ENCODE data around the gene SLC4A3. TPM values are rescaled to one million over a fixed set of nuclear protein-coding genes. Genes with fewer than 3 reads are reported as not detected.

SLC4A3 gene
- total RNA-seq, 2 donors from 2014 or later = not detected

- Mint-ChIP-seq H3K4me1 (ENCODE audit: low read depth) (no peaks in the 10 kb centered on the region), H3K4me3 (no peak overlapping the region), H3K27ac (no peak overlapping the region), H3K36me3 (ENCODE audit: insufficient read depth in 2 of 2) (no peaks in the 10 kb centered on the region), H3K27me3 (ENCODE audit: low read depth) (no peaks in the 10 kb centered on the region), H3K9me3 (no peaks in the 10 kb centered on the region)
- DNase-seq = no peak
- ATAC-seq (replicated peaks in 1 of 2) = no peak
These were observed 8.2 kb upstream of the SLC4A3 start for GRCh38 chr2:219619235-219619634.

GRCh38 chr2:219620546-219620945, 6.9 kb upstream of the SLC4A3 start:
- Mint-ChIP-seq H3K27me3 (ENCODE audit: low read depth) (peaks cover 6% of the 10 kb centered on the region), H3K9me3 (no peaks in the 10 kb centered on the region), H3K27ac (no peak overlapping the region), H3K36me3 (ENCODE audit: insufficient read depth in 2 of 2) (no peaks in the 10 kb centered on the region), H3K4me1 (ENCODE audit: low read depth) (no peaks in the 10 kb centered on the region), H3K4me3 (no peak overlapping the region)
- no peak for ATAC-seq (replicated peaks in 1 of 2)
- no peak for DNase-seq

GRCh38 chr2:219621935-219622334, 5.5 kb upstream of the SLC4A3 start:
- Mint-ChIP-seq H3K9me3 (no peaks in the 10 kb centered on the region), H3K27me3 (ENCODE audit: low read depth) (peaks cover 16% of the 10 kb centered on the region), H3K27ac (no peak overlapping the region), H3K4me1 (ENCODE audit: low read depth) (peaks cover 3% of the 10 kb centered on the region), H3K36me3 (ENCODE audit: insufficient read depth in 2 of 2) (no peaks in the 10 kb centered on the region), H3K4me3 (no peak overlapping the region)
- DNase-seq = no peak
- ATAC-seq (replicated peaks in 1 of 2) = no peak

GRCh38 chr2:219622472-219622871, 5.0 kb upstream of the SLC4A3 start:
- Mint-ChIP-seq H3K27ac (no peak overlapping the region), H3K27me3 (ENCODE audit: low read depth) (peaks cover 20% of the 10 kb centered on the region), H3K4me3 (no peak overlapping the region), H3K4me1 (ENCODE audit: low read depth) (peaks cover 4% of the 10 kb centered on the region), H3K9me3 (no peaks in the 10 kb centered on the region), H3K36me3 (ENCODE audit: insufficient read depth in 2 of 2) (no peaks in the 10 kb centered on the region)
- DNase-seq (no peak), ATAC-seq (replicated peaks in 1 of 2) (no peak)

- no peaks in the 10 kb centered on the region for H3K9me3 Mint-ChIP-seq
- H3K4me3 Mint-ChIP-seq = no peak overlapping the region
- H3K27me3 Mint-ChIP-seq (ENCODE audit: low read depth) = peaks cover 20% of the 10 kb centered on the region
- DNase-seq (no peak), ATAC-seq (replicated peaks in 1 of 2) (no peak)
- H3K27ac Mint-ChIP-seq = no peak overlapping the region
- no peaks in the 10 kb centered on the region for H3K36me3 Mint-ChIP-seq (ENCODE audit: insufficient read depth in 2 of 2)
- H3K4me1 Mint-ChIP-seq (ENCODE audit: low read depth) = peaks cover 4% of the 10 kb centered on the region
These were observed 2.9 kb upstream of the SLC4A3 start for GRCh38 chr2:219624565-219624964.

GRCh38 chr2:219625179-219625578, 2.3 kb upstream of the SLC4A3 start:
- H3K27me3 Mint-ChIP-seq (ENCODE audit: low read depth) = peaks cover 20% of the 10 kb centered on the region
- no peaks in the 10 kb centered on the region for H3K9me3 Mint-ChIP-seq
- no peak for DNase-seq
- peaks cover 4% of the 10 kb centered on the region for H3K4me1 Mint-ChIP-seq (ENCODE audit: low read depth)
- no peak overlapping the region for H3K4me3 Mint-ChIP-seq
- H3K27ac Mint-ChIP-seq = no peak overlapping the region
- no peak for ATAC-seq (replicated peaks in 1 of 2)
- no peaks in the 10 kb centered on the region for H3K36me3 Mint-ChIP-seq (ENCODE audit: insufficient read depth in 2 of 2)

- peaks cover 20% of the 10 kb centered on the region for H3K27me3 Mint-ChIP-seq (ENCODE audit: low read depth)
- DNase-seq = no peak
- no peak for ATAC-seq (replicated peaks in 1 of 2)
- H3K4me3 Mint-ChIP-seq = peak overlapping the region; percentile 74 to 83
- peaks cover 4% of the 10 kb centered on the region for H3K4me1 Mint-ChIP-seq (ENCODE audit: low read depth)
- H3K27ac Mint-ChIP-seq = no peak overlapping the region
- H3K9me3 Mint-ChIP-seq = no peaks in the 10 kb centered on the region
- H3K36me3 Mint-ChIP-seq (ENCODE audit: insufficient read depth in 2 of 2) = no peaks in the 10 kb centered on the region
These were observed 890 bp upstream of the SLC4A3 start for GRCh38 chr2:219626540-219626939.

GRCh38 chr2:219628235-219628985, 980 bp downstream of the SLC4A3 start:
- ATAC-seq (replicated peaks in 1 of 2) (no peak), DNase-seq (no peak)
- peaks cover 4% of the 10 kb centered on the region for H3K4me1 Mint-ChIP-seq (ENCODE audit: low read depth)
- peak overlapping the region in 1 of 2 donors; percentile 49 for H3K4me3 Mint-ChIP-seq
- H3K9me3 Mint-ChIP-seq = no peaks in the 10 kb centered on the region
- H3K27me3 Mint-ChIP-seq (ENCODE audit: low read depth) = peaks cover 20% of the 10 kb centered on the region
- no peaks in the 10 kb centered on the region for H3K36me3 Mint-ChIP-seq (ENCODE audit: insufficient read depth in 2 of 2)
- H3K27ac Mint-ChIP-seq = no peak overlapping the region

- H3K36me3 Mint-ChIP-seq (ENCODE audit: insufficient read depth in 2 of 2) = no peaks in the 10 kb centered on the region
- ATAC-seq (replicated peaks in 1 of 2) (no peak), DNase-seq (no peak)
- H3K27me3 Mint-ChIP-seq (ENCODE audit: low read depth) = peaks cover 20% of the 10 kb centered on the region
- H3K27ac Mint-ChIP-seq = no peak overlapping the region
- H3K4me3 Mint-ChIP-seq = peak overlapping the region in 1 of 2 donors; percentile 49
- no peaks in the 10 kb centered on the region for H3K9me3 Mint-ChIP-seq
- H3K4me1 Mint-ChIP-seq (ENCODE audit: low read depth) = peaks cover 4% of the 10 kb centered on the region
These were observed 1.8 kb downstream of the SLC4A3 start for GRCh38 chr2:219628986-219629901.

- no peak for DNase-seq
- Mint-ChIP-seq H3K4me3 (no peak overlapping the region), H3K27ac (no peak overlapping the region), H3K9me3 (no peaks in the 10 kb centered on the region), H3K36me3 (ENCODE audit: insufficient read depth in 2 of 2) (no peaks in the 10 kb centered on the region), H3K27me3 (ENCODE audit: low read depth) (peaks cover 14% of the 10 kb centered on the region), H3K4me1 (ENCODE audit: low read depth) (peaks cover 4% of the 10 kb centered on the region)
- ATAC-seq (replicated peaks in 1 of 2) = no peak
These were observed 2.7 kb downstream of the SLC4A3 start for GRCh38 chr2:219629976-219630695.

GRCh38 chr2:219630770-219631405, 3.5 kb downstream of the SLC4A3 start:
- DNase-seq (no peak), ATAC-seq (replicated peaks in 1 of 2) (no peak)
- H3K27ac Mint-ChIP-seq = no peak overlapping the region
- H3K4me1 Mint-ChIP-seq (ENCODE audit: low read depth) = peaks cover 4% of the 10 kb centered on the region
- H3K36me3 Mint-ChIP-seq (ENCODE audit: insufficient read depth in 2 of 2) = no peaks in the 10 kb centered on the region
- H3K4me3 Mint-ChIP-seq = no peak overlapping the region
- peaks cover 13% of the 10 kb centered on the region for H3K27me3 Mint-ChIP-seq (ENCODE audit: low read depth)
- H3K9me3 Mint-ChIP-seq = no peaks in the 10 kb centered on the region

- peaks cover 8% of the 10 kb centered on the region for H3K27me3 Mint-ChIP-seq (ENCODE audit: low read depth)
- H3K27ac Mint-ChIP-seq = no peak overlapping the region
- H3K4me1 Mint-ChIP-seq (ENCODE audit: low read depth) = peaks cover 4% of the 10 kb centered on the region
- no peaks in the 10 kb centered on the region for H3K9me3 Mint-ChIP-seq
- no peaks in the 10 kb centered on the region for H3K36me3 Mint-ChIP-seq (ENCODE audit: insufficient read depth in 2 of 2)
- no peak for ATAC-seq (replicated peaks in 1 of 2)
- H3K4me3 Mint-ChIP-seq = no peak overlapping the region
- DNase-seq = no peak
These were observed 4.0 kb downstream of the SLC4A3 start for GRCh38 chr2:219631406-219631891.
